HG03066 (cell line): ENCODE results near the gene NHLH2.

Experiments
- ATAC-seq: cut with Tn5 transposase; IDR thresholded peaks from one replicate; pipeline ENCODE4 v1.9.1; 2021; ENCODE audit warnings: low read depth; ENCODE audit not compliant: unreplicated experiment

Gene NHLH2

DNA sequence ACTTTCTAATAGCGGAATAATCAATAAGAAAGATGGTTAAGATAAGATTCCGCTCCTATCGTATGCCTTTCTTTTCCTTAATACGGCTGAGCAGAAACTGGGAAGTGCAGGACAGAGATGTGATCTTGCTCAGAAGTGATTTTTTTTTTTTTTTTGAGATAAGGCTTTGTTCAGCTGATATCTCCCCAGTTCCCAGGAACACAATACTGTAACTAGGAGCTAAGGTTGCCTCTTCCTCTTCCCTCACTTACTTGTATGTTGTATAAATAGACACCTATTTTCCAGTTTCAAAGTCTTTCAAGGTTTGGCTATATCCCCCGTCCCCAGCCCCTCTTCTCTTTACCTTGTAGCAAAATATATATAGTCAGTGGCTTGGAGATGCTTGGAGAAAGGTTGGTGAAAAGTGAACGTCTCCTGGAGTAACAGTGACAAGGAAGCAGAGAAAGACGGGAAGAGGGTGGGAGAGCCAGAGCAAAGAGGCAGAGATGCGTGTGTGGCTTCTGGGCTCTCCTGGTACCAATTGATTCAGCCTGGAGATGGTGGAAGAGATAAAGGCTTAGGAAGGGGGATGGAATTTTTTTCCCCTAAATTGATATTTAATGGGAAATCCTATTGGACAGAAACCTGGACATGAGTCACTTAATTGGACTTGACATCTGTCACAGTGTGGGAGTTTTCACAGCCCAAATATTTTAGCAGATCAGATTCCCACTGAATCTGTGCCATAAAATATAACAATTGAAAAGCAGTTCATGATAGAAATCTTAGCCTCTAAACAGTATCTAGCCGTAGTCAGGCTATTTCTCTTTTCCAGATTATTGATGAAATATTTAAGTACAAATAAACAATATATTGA lies at the start of gene NHLH2:
Gene NHLH2 (minus strand): TSS at position 522 of the 856 bp plus-strand sequence. CDS start 2,754 bp downstream, outside the sequence.
- ATAC-seq: no peak

DNA sequence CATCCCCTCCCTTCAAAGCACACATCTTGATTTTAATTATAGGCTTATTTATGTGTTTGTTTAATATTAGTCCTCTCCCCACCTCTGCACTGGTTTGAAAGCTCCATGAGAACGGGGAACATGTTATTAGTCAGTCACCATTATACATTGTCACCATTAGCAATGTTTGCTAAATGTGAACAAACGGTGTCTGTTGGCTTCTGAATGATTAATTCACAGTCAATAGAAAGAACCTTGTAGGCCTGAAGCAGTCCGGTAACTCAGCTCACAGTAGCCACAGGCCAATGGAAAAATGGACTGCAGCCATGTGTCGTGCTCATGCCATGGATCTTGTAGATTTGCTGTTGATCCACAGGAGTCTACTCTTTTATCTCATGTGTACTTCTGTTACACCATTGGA lies 49.7 kb upstream of the NHLH2 start:
- ATAC-seq: no peak

- ATAC-seq: no peak
Observed at GRCh38 chr1:115888976-115889375, 48.0 kb upstream of the NHLH2 start.

DNA sequence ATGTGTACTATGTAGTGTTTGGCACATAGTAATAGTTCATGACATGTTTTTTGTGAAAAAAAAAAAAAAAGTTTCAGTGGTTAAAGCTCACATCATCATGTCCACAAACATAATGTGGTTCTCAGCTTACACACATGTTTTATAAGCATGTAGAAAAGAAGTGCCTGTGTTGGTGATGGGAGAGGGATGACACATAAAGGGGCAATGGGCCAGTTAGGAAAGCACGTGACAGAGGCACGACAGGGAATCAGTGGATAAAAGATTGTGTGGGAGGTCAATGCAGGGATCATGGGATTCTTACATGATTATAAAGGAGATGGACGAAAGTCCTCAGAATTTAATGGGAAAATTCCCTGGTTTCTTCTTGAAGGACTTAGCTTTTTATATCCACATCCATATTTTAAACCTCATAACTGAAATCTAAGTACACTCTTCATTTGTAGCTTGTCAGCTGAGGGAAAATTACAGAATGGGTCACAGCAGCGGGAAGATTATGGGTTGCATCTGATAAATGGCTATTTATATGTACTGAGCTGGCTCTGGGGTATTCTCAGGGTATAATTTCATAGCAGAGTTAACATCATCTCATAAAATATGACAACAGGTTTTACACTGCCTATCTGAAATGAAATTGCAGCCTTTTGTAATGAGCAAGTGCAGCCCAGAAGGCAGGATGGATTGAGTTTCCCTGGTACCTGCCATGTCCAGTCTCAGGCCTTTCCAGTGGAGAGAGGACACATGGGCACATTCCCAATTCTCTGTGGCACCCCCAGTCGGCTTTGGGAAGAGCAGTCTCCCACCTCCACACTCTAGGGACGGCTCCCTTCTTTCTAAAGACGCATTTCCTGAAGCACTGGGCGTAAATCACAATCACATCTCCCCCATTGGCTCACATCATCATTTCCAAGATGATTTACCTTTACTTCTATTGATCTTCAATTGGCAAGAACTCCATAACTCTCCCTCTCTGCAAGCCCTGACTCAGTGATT lies 42.3 kb upstream of the NHLH2 start:
- ATAC-seq: no peak

DNA sequence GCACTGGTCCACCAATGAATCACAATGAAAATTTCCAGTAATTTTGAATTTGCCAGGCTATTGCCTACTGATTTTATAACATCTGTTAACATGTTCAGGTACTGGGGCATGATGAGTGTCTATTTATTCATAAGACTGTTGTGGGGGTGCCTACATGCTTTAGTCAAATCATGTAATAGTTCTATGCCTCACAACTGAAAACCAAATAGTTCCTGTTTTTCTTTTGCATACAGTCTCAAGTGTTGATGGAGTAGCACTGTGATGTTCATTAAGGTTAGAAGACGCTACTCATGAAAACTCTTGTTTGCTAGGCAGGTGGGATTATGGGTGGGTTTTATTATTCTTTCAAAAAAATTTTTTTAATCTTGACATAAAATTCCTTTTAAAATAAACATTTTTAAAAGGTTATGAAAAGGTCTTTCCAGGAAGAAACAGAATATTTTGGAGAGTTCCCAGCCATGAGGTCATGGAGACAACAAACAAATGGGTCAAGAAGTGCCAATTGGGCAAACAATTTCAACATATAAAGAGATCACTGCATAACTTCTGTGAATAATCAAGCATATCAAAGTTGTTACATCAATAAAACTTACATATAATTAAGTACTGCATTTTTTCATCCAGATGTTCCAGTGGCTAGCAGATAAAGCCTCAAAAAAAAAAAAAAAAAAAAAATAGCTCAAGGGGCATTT lies 40.2 kb upstream of the NHLH2 start:
- ATAC-seq: no peak

DNA sequence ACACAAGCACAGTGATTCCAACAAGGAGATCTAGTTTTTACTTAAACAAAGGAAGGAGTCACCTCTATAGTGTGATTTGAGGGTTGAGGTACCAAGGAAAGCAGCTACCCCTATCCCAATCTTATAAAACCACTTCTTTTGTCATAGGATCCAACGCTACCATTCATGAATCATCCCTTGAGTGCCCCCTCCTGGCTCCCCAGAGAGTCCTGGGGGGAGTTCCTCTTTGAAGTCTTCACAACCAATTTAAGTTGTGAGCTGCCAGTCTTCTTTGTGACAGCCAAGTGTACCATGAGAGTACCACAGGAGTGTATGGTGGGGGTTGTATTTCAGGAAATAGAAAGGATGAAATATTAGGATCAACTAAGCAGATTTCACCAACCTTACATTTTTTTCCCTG lies 39.1 kb upstream of the NHLH2 start:
- ATAC-seq: no peak

DNA sequence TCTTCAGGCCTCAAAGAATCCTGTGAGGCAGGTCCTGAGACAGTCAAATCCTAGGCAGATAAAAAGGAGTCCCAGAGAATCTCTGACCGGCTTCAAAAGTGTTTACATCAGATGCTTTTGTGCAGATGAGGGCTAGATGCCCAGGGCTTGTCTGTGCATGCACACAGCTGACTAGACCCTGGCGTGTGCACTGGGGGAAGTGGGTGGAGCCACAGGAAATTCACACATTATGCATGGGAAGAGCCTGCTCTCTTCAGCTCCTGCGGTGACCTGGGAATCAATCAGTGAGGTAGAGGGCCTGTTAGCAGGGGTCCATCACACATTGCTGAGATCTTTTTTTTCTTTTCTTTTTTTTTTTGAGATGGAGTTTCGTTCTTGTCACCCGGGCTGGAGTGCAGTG lies 36.6 kb upstream of the NHLH2 start:
- no peak for ATAC-seq

- no peak for ATAC-seq
Observed at GRCh38 chr1:115874904-115875303, 34.0 kb upstream of the NHLH2 start.

GRCh38 chr1:115874497-115874896 lies 33.6 kb upstream of the NHLH2 start:
- ATAC-seq: no peak

DNA sequence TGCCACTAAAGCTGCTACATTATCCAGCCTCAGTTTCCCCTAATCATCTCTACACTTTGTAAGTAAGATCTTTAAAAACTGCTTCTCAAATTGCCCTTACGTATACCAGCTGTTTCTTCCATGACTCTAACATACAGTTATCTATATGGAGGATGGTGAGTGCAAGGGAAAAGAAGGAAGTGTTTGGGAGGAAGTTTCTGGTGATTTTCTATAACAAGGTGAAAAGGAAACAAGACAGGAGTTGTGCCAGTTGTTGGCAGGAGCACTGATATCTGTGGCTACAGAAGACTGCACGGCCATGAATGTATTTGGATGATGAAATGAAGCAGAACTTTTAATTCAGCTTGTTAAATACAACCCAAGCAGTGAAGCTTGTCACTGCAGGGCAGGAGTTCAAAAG lies 32.3 kb upstream of the NHLH2 start:
- ATAC-seq: no peak

DNA sequence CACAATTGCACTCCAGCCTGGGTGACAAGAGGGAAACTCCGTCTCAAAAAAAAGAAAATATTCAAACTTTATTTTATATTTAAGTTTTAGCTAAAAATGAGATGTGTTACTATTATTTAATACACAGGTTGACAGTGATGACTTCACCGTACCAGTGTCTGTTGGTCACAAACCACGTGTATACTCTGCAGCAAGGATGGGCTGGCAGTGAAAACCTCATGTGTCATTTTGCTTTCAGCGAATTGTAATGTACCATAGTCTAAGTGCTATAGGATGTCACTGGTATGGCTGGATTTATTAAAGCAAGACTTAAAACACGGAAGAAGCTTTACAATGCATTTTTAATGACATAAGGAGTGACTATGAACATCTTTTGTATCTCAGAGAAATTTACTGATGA lies 28.1 kb upstream of the NHLH2 start:
- no peak for ATAC-seq

DNA sequence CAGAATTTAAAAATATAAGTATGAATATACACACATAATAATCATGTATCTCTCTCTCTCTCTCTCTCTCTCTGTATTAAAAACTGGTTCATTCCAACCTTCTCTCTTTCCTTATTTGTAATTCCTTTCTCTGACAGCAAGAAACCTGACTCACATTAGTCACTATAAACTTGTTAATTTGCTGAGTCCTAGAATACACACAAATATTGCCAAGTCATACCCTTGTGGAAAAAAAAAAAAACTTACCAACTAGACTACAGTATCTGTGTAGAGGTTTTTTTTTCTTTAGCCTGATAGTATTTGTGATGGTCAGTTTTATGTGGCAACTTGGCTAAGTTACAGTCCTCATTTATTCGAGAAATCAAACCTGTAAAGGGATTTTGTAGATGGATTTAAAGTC lies 26.3 kb upstream of the NHLH2 start:
- no peak for ATAC-seq

GRCh38 chr1:115865704-115866380 lies 24.9 kb upstream of the NHLH2 start:
- ATAC-seq: no peak

GRCh38 chr1:115862403-115862802 lies 21.5 kb upstream of the NHLH2 start:
- ATAC-seq: no peak

GRCh38 chr1:115854005-115854404 lies 13.1 kb upstream of the NHLH2 start:
- no peak for ATAC-seq

- no peak for ATAC-seq
Observed at GRCh38 chr1:115850937-115851336, 10.0 kb upstream of the NHLH2 start.

DNA sequence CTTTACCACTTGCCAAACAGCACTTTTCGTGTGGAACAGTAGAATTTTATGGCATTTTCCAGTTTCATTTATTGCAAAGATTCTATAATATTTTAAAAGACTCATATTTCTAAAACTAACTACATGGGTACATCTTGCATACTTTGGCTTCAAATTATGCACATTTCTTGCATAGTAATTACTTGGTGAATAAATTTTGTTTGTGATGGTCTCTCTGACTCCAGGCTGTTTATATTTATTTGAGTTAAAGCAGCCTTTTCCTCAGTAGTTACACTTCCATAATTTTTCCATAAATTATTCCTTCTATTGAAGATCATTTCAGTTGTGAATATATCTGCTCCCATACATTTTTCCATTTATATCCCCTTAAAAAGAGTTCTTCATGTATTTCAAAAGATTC lies 6.9 kb upstream of the NHLH2 start:
- ATAC-seq: no peak

- no peak for ATAC-seq
Observed at GRCh38 chr1:115842948-115843347, 2.0 kb upstream of the NHLH2 start.

DNA sequence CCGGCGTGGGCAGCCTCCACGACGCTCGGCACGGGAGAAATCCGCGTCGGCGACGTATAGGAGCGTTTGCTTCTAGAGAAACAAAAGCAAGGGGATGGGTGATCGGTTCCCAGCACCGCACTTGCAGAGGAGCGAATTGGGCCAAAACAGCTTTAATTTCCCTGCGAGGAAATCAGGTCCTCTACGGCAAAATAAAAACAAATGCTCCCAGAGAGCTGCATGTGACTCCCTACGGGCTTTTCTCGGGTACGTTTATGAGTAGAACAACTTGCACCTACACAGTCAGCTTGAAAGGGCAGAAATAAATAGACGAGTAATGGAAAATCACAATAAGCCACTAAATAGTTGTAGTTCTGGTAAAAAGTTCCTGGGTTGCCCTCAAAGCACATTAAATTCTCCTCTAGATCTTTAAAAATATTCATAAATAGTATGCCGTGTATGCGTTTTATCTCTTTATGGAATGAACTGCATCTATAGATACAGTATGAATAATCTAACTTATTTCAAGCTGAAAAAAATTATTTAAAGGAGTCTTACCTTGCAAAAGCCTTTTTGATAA lies 1.2 kb downstream of the NHLH2 start:
- no peak for ATAC-seq
